T-helper 9 cell (primary cell): ENCODE measurements around the gene CCSER1.
"Not testable (repeated sequence)": the region's sequence is repeated elsewhere in the genome, so short reads cannot be mapped to it uniquely, and the experiment has no call there.

Source experiments
- DNase-seq: peaks from one replicate; pipeline ENCODE4 v3.0.0-alpha.2; 2020

Gene CCSER1

GRCh38 chr4:90580326-90580725 lies 453.1 kb downstream of the CCSER1 start:
- no peak for DNase-seq

GRCh38 chr4:90582087-90582486 lies 454.9 kb downstream of the CCSER1 start:
- DNase-seq = no peak

DNA sequence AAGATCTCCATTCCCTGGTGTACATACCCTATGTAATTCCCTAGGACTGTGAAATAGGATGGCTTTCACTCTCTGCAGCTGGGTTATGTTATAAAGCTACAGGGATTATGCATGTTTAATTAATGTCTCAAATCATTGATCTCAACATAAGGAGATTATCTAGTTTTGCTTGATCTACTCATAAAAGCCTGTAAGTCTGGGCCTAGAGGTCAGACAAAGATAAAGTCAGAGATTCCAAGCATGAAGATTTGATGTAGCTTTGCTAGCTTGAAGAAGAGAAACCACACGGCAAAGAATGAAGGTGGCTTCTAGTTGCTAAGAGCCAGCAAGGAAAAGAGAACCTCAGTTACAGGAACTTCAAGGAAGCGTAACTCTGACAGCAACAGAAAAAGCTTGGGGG lies 456.9 kb downstream of the CCSER1 start:
- DNase-seq = no peak

DNA sequence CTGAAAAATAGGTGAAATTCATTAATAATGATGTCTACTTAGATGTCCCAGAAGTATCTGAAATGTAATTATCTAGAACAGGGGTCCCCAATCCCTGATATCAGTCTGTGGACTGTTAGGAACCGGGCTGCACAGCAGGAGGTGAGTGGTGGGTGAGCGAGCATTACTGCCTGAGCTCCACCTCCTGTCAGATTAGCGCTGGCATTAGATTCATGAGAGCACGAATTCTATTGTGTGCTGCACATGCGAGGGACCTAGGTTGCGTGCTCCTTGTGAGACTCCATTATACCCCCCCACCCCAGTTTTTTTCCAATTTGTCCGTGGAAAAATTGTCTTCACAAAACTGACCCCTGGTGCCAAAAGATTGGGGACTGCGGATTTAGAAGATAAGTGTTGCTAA lies 458.8 kb downstream of the CCSER1 start:
- no peak for DNase-seq

GRCh38 chr4:90586799-90587198 lies 459.6 kb downstream of the CCSER1 start:
- DNase-seq = no peak

- no peak for DNase-seq
These were observed 470.7 kb downstream of the CCSER1 start for GRCh38 chr4:90597927-90598326.

- DNase-seq = no peak
These were observed 471.5 kb downstream of the CCSER1 start for GRCh38 chr4:90598741-90599140.

DNA sequence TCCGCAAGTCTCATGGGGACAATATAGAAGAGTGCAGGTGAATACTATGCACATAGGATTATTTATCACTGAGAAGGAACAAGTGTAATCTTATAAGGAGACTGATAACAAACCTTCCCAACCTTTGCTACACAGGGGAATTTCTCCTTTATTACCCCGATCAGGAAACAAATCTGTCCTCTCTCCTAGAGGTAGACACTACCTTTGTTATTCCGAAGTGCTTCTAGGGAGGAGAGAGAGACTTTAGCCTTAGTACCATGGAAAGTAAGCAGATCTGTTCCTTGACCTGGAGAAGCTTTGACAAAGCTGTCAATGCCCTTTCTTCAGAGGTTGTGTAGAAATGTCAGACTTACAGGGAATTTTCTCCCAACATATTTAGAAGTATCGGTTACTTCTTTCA lies 475.5 kb downstream of the CCSER1 start:
- no peak for DNase-seq

- DNase-seq = no peak
These were observed 476.3 kb downstream of the CCSER1 start for GRCh38 chr4:90603540-90603939.

- DNase-seq = no peak
These were observed 479.6 kb downstream of the CCSER1 start for GRCh38 chr4:90606781-90607180.

DNA sequence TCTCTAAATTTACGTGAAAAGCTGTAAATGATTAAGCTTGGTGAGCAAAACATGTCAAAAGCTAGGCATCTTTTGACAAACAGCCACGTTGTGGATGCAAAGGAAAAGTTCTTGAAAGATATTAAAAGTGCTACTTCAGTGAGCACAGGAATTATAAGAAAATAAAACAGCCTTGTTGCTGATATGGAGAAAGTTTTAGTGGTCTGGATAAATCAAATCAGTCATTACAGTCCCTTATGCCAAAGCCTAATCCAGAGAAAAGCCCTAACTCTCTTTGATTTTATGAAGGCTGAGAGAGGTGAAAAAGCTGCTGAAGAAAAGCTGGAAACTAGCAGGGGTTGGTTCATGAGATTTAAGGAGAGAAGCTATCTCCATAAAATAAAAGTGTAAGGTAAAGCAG lies 487.2 kb downstream of the CCSER1 start:
- DNase-seq = no peak

- no peak for DNase-seq
These were observed 493.9 kb downstream of the CCSER1 start for GRCh38 chr4:90621080-90621479.

DNA sequence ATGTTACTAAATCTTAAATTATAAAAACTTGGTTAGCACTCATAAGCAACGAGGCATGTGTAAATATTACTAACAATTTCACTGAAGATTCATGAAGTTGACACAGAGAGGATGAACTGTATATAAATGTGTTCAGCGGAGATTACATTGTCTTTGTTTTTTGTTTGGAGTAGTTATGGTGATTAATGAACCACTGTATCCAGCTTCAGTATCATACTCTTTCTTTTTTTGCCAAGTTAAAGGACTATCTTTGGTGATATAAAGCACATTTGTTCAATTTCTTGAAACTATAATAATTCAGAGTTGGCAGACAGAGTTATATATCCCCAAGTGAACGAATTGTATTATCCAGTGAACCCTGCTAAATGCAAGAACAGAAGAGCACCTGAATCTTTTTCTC lies 497.6 kb downstream of the CCSER1 start:
- no peak for DNase-seq

DNA sequence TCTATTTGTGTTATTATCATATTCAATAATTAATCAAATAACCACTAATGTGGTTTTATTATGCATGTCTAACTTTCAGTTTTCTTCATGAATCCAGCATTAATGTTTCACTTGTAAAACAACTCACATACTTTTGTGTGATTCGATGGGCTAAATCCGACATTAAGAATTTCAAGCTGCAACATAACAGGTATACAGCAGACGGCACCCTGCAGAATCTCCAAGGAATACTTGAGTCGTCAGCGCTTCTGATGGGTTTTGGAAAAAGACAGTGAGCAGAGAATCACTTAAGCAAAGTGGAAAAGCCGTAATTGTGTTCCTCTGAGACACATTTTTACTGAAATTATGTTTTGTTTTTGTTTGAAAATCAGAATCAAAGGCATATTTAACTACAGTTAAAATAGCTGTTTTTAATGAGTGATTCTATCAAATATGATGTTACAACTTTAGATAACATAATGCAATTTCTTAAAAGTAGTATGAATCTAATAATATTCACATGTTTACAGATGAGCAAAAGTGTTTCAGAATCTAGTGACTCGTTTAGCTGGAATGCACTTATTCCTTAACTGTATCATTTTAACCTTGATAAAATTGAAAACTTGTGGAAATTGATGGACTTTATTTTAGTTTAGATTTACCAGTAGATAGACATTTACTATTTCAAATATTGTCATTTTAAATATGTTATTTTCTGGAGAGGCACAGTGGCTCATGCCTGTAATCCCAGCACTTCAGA lies 514.8 kb downstream of the CCSER1 start:
- DNase-seq = no peak

DNA sequence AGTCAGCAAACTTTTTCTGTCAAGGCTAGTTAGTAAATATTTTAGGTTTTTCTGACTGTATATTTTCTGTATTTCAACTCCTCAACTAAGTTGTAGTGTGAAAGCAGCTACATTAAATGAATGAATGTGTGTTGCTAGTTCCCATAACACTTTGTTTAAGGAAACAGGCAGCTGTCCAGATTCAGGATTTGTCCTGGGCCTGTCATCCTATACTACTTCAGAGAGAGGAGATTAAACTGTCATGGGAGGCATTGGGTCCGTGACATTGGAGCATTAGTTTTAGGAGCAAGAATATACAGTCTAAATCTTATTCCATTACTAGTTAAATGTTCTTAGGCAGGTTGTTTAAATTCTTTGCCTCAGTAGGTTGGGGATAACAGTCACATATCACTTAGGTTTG lies 516.0 kb downstream of the CCSER1 start:
- no peak for DNase-seq

- DNase-seq = no peak
These were observed 521.1 kb downstream of the CCSER1 start for GRCh38 chr4:90648311-90648710.

- no peak for DNase-seq
These were observed 521.6 kb downstream of the CCSER1 start for GRCh38 chr4:90648791-90649190.

GRCh38 chr4:90660672-90661071 lies 533.5 kb downstream of the CCSER1 start:
- DNase-seq = no peak

GRCh38 chr4:90670183-90670582 lies 543.0 kb downstream of the CCSER1 start:
- no peak for DNase-seq

DNA sequence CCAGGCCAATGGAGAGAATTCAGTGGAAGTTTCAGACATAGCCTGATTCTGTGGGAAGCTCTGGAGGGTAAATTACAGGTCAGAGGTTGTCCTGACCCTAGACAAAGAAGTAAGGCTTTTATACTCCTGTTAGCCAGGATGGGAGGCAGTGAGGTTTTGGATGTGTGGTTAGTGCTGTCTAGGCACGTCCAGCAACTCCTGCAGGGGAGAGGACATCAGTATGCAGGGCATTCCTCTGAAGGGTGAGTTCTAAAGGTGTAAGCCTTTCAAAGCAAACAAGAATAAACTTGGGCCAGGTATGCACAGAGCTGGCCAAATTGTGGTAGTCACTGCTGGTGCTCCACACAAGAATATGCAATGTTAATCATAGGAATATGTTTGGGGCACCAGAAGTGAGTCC lies 562.5 kb downstream of the CCSER1 start:
- no peak for DNase-seq

DNA sequence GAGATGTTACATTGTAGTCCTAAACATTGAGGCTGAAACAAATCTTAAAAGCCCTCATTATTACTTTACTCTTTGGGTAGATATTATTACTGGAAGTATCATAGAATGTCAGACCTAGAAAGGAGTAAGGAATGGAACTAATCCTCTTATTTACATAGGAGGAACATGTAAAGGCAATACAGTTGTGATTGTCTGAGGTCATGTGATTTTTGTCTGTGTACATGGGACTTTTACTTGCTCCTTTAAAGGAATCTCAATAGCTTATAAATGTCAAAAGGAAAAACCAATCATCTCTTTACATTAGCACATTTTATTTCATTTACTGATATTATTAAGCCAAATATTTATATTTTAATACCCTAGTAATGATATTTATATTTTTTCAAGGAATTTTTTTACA lies 568.2 kb downstream of the CCSER1 start:
- no peak for DNase-seq

DNA sequence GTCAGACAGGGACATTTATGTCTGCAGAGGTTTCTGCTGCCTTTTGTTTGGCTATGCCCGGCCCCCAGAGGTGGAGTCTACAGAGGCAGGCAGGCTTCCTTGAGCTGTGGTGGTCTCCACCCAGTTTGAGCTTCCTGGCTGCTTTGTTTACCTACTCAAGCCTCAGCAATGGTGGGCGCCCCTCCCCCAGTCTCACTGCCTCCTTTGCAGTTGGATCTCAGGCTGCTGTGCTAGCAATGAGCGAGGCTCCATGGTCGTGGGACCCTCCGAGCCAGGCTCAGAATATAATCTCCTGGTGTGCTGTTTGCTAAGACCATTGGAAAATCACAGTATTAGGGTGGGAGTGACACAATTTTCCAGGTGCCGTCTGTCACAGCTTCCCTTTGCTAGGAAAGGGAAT lies 578.3 kb downstream of the CCSER1 start:
- DNase-seq = not testable (repeated sequence)

GRCh38 chr4:90715242-90715641 lies 588.0 kb downstream of the CCSER1 start:
- DNase-seq = no peak

DNA sequence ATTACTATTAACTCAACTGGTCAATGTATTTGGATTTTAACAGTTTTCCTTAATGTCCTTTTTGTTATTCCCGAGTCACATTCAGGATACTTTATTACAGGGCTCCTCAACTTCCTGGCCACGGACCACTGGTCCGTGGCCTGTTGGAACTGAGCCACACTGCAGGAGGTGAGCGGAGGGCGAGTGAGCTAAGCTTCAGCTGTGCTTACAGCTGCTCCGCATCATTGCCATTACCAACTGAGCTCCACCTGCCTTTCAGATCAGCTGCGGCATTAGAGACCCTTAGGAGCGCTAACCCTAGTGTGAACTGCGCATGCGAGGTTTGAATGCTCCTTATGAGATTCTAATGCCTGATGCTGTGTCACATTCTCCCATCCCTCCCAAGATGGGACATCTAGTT lies 591.7 kb downstream of the CCSER1 start:
- no peak for DNase-seq

- DNase-seq = no peak
These were observed 600.7 kb downstream of the CCSER1 start for GRCh38 chr4:90727938-90728337.
